Activated T-cell treated with anti-CD3 and anti-CD28 coated beads for 24 hours (primary cell): Measurements from ENCODE around the gene EXOC2.
"Not testable (repeated sequence)": the region's sequence is repeated elsewhere in the genome, so short reads cannot be mapped to it uniquely, and the experiment has no call there.

ENCODE experiments used
- DNase-seq: peaks from one replicate; pipeline ENCODE4 v3.0.0-alpha.2; 2020; ENCODE audit warnings: low read depth

EXOC2 gene

DNA sequence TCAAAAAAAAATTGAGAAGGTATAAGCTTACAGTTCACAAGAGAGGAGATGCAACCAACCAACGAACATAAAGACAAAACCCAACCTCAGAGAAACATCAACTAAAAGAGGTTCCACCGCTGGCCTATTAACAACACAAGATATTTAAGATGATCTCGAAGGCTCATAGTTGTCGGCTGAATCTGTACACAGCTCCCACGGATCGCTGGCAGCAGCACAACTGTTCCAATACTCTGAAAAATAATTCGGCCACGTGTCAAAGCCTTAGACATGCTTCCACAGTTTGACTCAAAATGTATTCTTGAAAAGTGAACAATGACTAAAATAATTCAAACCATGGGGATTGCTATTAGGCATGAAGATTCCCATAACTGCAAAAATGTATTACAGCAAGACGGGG, 13.7 kb downstream of the EXOC2 start:
- no peak for DNase-seq

DNA sequence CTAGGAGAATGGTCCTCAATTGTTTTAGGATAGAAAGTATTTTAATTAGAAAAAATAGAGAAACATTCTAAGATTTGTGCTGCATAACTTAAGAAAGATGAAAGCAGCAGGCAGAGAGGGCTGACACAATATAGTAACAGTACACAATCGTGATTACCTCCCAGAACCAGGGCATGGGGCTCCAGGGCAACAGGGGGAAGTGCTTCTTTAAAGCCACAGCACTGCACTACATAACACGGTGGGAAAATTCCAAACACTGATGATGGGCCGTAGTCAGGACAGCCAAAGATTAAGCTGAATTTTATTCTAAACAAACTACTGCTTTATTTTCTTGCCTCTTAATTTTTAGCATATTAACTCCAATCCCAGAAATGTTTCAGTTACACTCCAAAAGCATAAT, 14.4 kb downstream of the EXOC2 start:
- DNase-seq, result no peak

DNA sequence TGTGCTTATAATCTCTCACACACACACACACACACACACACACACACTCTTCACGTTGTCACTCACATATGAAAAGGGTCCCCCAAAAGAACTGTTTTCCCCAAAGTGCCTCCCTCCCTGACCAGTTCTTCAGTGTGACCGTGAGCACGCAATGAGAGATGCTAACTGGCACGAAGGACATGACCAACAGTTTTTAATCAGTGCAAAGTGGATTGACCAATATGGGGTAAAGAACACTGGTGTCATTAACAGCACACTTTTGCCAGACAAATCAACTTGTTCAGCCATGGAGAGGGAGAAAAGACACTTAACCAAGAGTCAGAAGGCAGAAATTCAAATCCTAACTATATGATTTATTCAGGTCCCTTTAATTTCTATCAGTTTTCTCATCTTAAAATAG, 15.0 kb downstream of the EXOC2 start:
- no peak for DNase-seq

GRCh38 chr6:674956-675355, 18.0 kb downstream of the EXOC2 start:
- DNase-seq, result no peak

DNA sequence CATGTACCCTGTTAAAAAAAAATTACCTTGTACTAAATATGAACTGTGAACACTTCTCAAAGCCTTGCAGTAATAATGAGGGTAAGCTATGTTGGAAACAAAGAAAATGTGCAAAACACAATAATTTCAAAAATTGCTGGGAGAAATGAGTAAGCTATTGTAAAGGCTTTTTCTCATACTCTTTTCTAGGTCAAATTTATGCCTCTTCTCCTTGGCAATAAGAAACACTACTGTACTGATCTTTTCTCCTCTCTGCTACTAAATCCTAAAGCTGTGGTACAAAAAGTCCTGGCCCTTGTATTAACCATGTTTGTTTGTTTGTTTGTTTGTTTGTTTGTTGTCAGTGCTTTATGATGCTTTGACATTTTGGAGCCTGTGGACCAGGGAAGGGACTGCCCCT, 18.5 kb downstream of the EXOC2 start:
- DNase-seq, result no peak

GRCh38 chr6:667253-667927, 25.5 kb downstream of the EXOC2 start:
- no peak for DNase-seq

DNA sequence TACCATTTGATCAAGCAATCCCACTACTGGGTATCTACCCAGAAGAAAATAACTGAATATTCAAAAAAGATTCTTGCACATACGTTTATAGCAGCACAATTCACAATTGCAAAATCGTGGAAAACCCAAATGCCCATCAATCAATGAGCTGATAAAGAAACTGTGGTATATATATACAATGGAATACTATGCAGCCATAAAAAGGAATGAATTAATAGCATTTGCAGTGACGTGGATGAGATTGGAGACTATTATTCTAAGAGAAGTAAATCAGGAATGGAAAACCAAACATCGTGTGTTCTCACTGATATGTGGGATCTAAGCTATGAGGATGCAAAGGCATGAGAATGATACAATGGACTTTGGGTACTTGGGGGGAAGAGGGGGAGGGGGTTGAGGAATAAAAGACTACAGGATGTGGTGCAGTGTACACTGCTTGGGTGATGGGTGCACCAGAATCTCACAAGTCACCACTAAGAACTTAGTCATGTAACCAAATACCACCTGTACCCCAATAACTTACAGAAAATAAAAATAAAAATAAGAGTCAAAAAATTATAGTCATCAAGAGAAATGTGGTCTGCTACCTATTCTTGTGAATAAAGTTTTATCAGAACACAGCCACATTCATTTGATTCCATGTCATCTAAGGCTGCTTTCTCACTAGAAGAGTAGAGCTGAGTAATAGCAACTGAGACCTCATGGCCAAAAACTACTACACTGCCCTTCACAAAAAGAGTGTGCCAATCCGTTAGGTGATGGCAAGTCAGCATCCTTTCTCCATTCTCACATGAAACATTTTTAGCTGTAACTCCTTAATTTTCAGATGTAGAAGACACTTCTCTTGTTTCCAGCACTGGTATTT, 27.3 kb downstream of the EXOC2 start:
- no peak for DNase-seq

DNA sequence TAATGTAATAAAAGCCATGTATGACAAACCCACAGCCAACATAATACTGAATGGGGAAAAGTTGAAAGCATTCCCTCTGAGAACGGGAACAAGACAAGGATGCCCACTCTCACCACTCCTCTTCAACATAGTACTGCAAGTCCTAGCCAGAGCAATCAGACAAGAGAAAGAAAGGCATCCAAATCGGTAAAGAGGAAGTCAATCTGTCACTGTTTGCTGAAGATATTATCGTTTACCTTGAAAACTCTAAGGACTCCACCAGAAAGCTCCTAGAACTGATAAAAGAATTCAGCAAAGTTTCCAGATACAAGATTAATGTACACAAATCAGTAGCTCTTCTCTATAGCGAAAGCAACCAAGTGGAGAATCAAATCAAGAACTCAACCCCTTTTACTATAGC, 29.2 kb downstream of the EXOC2 start:
- not testable (repeated sequence) for DNase-seq

DNA sequence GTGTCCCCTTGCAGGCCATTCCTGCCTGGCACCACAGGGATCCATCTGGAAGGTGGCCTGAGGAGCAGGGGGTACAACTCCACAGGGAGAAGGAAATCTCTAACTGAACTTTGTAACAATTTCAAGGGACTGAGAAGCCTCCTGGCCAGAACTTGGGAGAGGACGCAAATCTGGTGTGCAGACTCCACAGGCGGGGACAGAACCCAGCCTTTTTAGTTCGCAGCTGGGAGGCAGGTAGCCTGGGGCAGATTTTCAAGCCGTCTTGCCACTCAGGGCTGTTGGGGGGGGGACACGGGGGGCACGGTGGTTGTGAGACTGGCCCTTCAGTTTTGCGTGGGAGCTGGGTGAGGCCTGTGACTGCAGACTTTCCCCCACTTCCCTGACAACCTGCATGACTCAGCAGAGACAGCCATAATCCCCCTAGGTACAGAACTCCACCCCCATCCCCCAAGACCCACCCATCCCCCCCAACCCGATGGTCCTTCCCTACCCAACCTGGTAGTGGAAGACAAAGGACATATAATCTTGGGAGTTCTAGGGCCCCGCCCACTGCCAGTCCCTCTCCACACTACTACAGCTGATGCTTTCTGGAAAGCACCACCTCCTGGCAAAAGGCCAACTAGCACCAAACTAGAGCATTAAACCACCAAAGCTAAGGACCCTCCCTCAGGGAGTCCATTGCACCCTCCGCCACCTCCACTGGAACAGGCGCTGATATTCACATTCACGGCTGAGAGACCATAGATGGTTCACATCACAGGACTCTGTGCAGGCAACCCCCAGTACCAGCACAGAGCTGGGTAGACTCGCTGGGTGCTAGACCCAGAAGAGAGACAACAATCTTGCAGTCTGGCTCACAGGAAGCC, 33.0 kb downstream of the EXOC2 start:
- DNase-seq, result no peak

- DNase-seq, result no peak
Measured at GRCh38 chr6:658244-658643, 34.7 kb downstream of the EXOC2 start.

GRCh38 chr6:657743-658142, 35.2 kb downstream of the EXOC2 start:
- no peak for DNase-seq

DNA sequence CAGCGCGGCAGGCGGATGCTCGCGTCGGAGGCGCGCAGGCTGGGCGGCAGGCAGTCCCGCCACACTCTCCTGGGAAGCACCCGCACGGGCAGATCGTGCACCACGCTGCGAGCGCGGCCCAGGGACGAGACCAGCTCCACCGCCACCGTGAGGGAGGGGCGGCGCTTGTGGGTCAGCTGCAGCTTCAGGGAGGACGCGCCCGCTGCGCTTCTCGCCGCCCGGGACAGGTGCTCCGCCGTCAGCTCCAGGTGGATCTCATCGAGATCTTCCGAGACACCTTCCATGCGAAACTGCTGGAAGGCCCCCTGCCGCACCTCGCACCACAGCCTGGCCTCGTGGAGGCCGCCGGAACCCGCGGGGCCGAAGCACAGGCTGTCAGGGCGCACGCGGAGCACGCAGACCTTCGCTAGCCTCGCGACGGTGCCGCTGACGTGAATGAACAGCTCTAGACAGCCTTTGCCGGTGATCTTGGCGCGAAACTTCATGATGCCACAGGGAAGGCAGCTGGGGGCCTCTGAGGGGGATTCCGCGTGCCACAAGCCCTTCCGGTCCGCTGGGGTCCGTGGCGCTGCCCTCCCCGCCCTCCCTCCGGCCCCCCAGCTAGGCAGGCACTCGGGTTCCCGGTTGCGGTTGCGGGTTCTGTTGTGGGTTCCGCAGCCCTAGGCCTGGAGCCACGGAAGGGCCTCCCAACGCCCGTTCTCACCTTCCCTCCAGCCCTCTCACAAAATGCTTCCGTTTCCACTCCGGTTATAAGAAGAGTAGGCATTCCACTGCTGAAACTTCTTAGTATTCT, 36.3 kb downstream of the EXOC2 start, which contains the start of gene HUS1B:
Gene HUS1B, minus strand, starts transcription at position 641 of the 793 bp plus-strand sequence. Its CDS starts 156 bp downstream, at position 485.
- DNase-seq, result no peak

DNA sequence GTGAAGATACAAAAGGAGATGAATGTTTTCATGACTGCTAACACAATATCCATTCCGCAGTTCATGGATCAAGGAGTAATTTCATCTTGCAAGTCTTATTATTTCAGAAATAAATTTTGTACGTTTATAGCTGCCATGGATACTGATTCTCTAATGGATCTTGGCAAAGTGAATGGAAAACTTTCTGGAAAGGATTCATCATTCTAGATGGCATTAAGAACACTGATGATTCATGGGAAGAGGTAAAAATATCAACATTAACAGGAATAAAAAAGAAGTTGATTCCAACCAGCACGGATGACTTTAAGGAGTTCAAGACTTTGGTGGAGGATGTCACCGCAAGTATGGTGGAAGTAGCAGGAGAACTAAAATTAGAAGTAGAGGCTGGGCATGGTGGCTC, 38.8 kb downstream of the EXOC2 start:
- DNase-seq, result no peak

- no peak for DNase-seq
Measured at GRCh38 chr6:652865-653264, 40.1 kb downstream of the EXOC2 start.

DNA sequence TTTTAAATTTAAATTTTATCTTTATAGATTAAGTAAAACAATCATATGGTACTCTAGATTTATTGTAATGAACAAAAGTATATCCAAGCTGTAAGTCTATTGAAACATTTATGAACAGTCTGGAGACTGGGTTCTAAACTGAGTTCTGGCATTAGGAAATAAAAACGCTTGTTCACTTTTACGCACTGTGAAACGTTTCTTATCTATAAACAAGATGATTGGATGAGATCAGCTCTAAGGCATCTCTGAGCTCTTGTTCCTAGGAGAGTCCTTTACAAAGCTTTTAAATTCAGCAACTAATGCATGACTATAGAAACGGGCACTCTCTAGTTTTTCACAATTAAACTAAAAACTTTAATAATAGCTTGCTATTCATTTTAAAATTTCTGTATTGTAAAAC, 42.8 kb downstream of the EXOC2 start:
- no peak for DNase-seq

GRCh38 chr6:642805-643204, 50.1 kb downstream of the EXOC2 start:
- no peak for DNase-seq

DNA sequence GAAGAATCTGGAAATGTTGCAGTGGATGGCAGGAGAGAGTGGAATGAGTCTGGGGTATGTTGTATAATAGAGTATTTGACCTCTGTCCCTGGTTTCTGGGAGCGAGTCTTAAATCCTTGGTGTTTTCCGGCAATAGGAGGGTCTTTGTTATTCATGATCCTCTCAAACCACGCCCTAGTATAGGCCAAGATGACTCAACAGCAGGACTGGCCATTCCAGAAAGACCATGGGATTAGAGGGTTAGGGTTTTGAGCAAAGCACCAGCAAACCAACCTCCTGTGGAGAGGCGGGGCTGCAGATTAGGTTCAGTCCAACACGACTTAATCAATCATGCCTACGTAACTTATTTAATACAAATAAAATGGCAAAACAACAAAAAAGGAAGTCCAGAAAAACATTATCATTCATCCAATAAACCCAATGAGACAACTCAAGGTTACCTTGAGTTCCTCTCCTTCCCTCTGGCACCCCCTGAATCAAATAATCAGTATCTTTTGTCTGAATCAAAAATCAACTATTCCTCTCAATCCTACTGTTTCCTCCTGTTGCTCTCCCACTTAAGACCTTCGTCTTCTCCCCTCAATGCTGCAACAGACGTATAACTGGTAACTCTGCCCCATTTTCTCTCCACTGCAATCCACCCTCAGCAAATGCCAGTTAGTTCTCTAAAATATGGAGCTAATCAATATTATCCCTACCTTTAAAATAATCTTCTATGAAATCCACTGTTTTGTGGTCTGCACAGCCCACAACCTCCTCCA, 51.5 kb downstream of the EXOC2 start:
- DNase-seq, result no peak

GRCh38 chr6:636488-636887, 56.5 kb downstream of the EXOC2 start:
- no peak for DNase-seq

GRCh38 chr6:635233-635632, 57.7 kb downstream of the EXOC2 start:
- no peak for DNase-seq

DNA sequence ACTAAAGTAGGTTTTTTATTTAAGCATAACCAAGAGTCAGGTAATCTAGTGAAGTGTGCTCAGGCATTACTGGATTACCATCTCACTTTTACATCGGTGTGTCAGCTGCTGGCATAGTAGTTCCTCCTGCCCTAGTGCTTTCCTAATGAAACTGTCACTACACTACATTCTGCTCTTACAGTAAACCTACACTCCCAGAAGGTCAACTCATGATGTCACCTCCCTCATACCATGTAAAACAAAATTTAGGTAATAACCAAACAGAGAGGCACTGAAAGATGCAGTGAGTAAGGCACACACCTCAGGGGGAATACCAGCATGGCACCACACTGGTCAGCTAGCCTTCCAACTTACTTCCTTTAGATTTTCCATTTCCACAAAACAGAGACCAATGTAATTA, 59.3 kb downstream of the EXOC2 start:
- DNase-seq, result no peak

GRCh38 chr6:628766-629165, 64.2 kb downstream of the EXOC2 start:
- no peak for DNase-seq
